PC-3 (cell line): Measurements from ENCODE around the gene PRPH. TPM values are rescaled to one million over a fixed set of nuclear protein-coding genes. Genes with fewer than 3 reads are reported as not detected.
"Not testable (repeated sequence)": the region's sequence is repeated elsewhere in the genome, so short reads cannot be mapped to it uniquely, and the experiment has no call there.

Experiments used
- ATAC-seq: fragments of 200-7000 bp; cut with Tn5 transposase; 2 replicates; pipeline ENCODE4 v1.9.1; 2020; ENCODE audit warnings: mild to moderate bottlenecking, moderate library complexity
- BruUV-seq: library from RNA; stranded (reverse); fragments of 400-500 nt; replicated peaks from 2 replicates; lab custom pipeline; 2021; lab: Mats Ljungman, UMichigan
- CTCF ChIA-PET: fragments of 300-600 bp; sonication (Branson Sonifier 250); formaldehyde crosslinking; loops from one replicate; lab custom pipeline; 2022; ENCODE audit warnings: antibody characterized with exemption; lab: Charles Lee
- POLR2A ChIA-PET: fragments of 300-600 bp; sonication (Branson Sonifier 250); formaldehyde crosslinking; loops from one replicate; lab custom pipeline; 2022; ENCODE audit warnings: antibody characterized with exemption; ENCODE audit not compliant: unreplicated experiment; lab: Charles Lee
- DNase-seq: peaks from one replicate; pipeline ENCODE4 v3.0.0-alpha.2; 2015
- H2AFZ ChIP-seq: fragments of 300-600 bp; sonication (generic); 2 replicates; pipeline ENCODE4 v1.6.0; 2016; ENCODE audit warnings: antibody characterized with exemption, low read length
- H3F3A ChIP-seq: fragments of 300-600 bp; sonication (generic); one replicate; pipeline ENCODE4 v1.6.0; 2017; ENCODE audit warnings: antibody characterized with exemption, low read length, control low read depth, mild to moderate bottlenecking; ENCODE audit not compliant: unreplicated experiment
- H3K27ac ChIP-seq: fragments of 300-600 bp; sonication (generic); 2 replicates; pipeline ENCODE4 v1.5.1; 2016; ENCODE audit warnings: mild to moderate bottlenecking, low read length
- H3K27me3 ChIP-seq: fragments of 300-600 bp; sonication (generic); 2 replicates; pipeline ENCODE4 v1.6.1; 2016; ENCODE audit warnings: low read length, mixed read lengths
- H3K36me3 ChIP-seq: fragments of 300-600 bp; sonication (generic); 2 replicates; pipeline ENCODE4 v1.6.1; 2016; ENCODE audit warnings: low read depth, mixed run types, low read length, mixed read lengths
- H3K4me1 ChIP-seq: fragments of 300-600 bp; sonication (generic); 2 replicates; pipeline ENCODE4 v1.5.1; 2016; ENCODE audit warnings: low read length; ENCODE audit not compliant: insufficient read depth
- H3K4me2 ChIP-seq: fragments of 300-600 bp; sonication (generic); 2 replicates; pipeline ENCODE4 v1.6.0; 2016; ENCODE audit warnings: low read length
- H3K4me3 ChIP-seq: fragments of 300-600 bp; sonication (generic); 2 replicates; pipeline ENCODE4 v1.5.1; 2016; ENCODE audit warnings: mild to moderate bottlenecking, low read length, mixed read lengths
- H3K79me2 ChIP-seq: fragments of 300-600 bp; sonication (generic); 2 replicates; pipeline ENCODE4 v1.6.1; 2017; ENCODE audit warnings: low read length, mixed read lengths
- H3K9ac ChIP-seq: fragments of 300-600 bp; sonication (generic); 2 replicates; pipeline ENCODE4 v1.6.0; 2016; ENCODE audit warnings: mild to moderate bottlenecking, low read length
- H3K9me2 ChIP-seq: fragments of 300-600 bp; sonication (generic); replicated peaks from 2 replicates; pipeline ENCODE4 v1.6.1; 2016; ENCODE audit warnings: mixed run types, low read length, mixed read lengths
- H3K9me3 ChIP-seq: fragments of 300-600 bp; sonication (generic); 2 replicates; pipeline ENCODE4 v1.6.1; 2016; ENCODE audit warnings: low read length, mixed read lengths
- H4K20me1 ChIP-seq: fragments of 300-600 bp; sonication (generic); 2 replicates; pipeline ENCODE4 v1.6.1; 2016; ENCODE audit warnings: low read length, mixed read lengths
- EZH2 ChIP-seq: fragments of 300-600 bp; sonication (generic); IDR thresholded peaks from one replicate; pipeline ENCODE4 v1.6.1; 2017; ENCODE audit warnings: antibody characterized with exemption, mild to moderate bottlenecking, low read length; ENCODE audit not compliant: unreplicated experiment
- EZH2phosphoT487 ChIP-seq: fragments of 300-600 bp; sonication (generic); IDR thresholded peaks from 2 replicates; pipeline ENCODE4 v1.6.1; 2018; ENCODE audit warnings: mild to moderate bottlenecking, antibody characterized with exemption, low read length, borderline replicate concordance
- intact Hi-C: fragments of 100-400 bp; cut with micrococcal nuclease; formaldehyde crosslinking; loops from 2 replicates; pipeline ENCODE4 v1.9.0; 2023
- total RNA-seq: library from RNA; depleted of rRNA; stranded (reverse); fragments of >200 nt; gene quantifications from 2 replicates; pipeline ENCODE4 v1.2.3, GENCODE V29; 2014
- TF ChIP-seq, protein P1 (sequence below): fragments of 300-600 bp; sonication (generic); conservative IDR thresholded peaks from 2 replicates; pipeline ENCODE4 v1.5.1; 2017; ENCODE audit warnings: antibody characterized with exemption, low read depth, mild to moderate bottlenecking, low read length

The PRPH gene
- total RNA-seq, 1 experiment from 2014 or later, result 0.15 TPM

DNA sequence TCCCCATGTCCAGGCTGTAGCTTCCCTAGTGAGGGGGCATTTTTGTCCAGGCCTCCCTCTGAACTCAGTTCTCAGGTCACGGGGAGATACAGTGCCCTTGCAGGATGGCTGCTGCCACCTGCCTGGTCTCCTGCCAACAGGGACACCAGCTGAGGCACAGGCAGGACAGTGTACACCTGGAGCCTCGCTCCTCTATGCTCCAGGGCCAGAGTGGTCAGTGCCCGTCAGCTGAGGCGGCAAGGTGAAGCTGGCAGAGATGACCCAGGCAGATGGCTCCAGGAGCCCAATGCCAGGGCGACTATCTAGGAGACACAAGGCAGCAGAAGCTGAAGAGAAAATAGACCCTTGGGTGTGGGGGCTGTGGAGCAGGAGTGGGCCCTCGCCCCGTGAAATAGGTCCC, 17.5 kb upstream of the PRPH start:
- peaks cover 11% of the 10 kb centered on the region for H3K36me3 ChIP-seq
- CTCF ChIA-PET, result interaction anchor here (0.7 to 1.0 kb wide), 2 partner anchors 20 to 70 kb away, joined by 3 to 4 read pairs; no protein-coding TSS in a partner anchor
- H3K4me1 ChIP-seq, result peaks cover 4% of the 10 kb centered on the region
- H2AFZ ChIP-seq, result no peak overlapping the region
- no peak overlapping the region for H3K4me3 ChIP-seq
- intact Hi-C loops, result no loop called here
- BruUV-seq, result no TSS peak
- no peaks in the 10 kb centered on the region for H3K27me3 ChIP-seq
- no peak overlapping the region for H3K9ac ChIP-seq
- H3K9me2 ChIP-seq, result no peaks in the 10 kb centered on the region
- ATAC-seq (no peak), DNase-seq (no peak)
- no peaks in the 10 kb centered on the region for H3K79me2 ChIP-seq
- peaks cover 20% of the 10 kb centered on the region for H4K20me1 ChIP-seq
- H3F3A ChIP-seq, result peaks cover 22% of the 10 kb centered on the region
- H3K27ac ChIP-seq, result no peak overlapping the region
- H3K9me3 ChIP-seq, result no peaks in the 10 kb centered on the region
- TF ChIP-seq, protein P1, sequence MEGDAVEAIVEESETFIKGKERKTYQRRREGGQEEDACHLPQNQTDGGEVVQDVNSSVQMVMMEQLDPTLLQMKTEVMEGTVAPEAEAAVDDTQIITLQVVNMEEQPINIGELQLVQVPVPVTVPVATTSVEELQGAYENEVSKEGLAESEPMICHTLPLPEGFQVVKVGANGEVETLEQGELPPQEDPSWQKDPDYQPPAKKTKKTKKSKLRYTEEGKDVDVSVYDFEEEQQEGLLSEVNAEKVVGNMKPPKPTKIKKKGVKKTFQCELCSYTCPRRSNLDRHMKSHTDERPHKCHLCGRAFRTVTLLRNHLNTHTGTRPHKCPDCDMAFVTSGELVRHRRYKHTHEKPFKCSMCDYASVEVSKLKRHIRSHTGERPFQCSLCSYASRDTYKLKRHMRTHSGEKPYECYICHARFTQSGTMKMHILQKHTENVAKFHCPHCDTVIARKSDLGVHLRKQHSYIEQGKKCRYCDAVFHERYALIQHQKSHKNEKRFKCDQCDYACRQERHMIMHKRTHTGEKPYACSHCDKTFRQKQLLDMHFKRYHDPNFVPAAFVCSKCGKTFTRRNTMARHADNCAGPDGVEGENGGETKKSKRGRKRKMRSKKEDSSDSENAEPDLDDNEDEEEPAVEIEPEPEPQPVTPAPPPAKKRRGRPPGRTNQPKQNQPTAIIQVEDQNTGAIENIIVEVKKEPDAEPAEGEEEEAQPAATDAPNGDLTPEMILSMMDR, result no peak
- TF ChIP-seq EZH2phosphoT487, result no peak
- no peak for TF ChIP-seq EZH2
- no peak overlapping the region for H3K4me2 ChIP-seq
- POLR2A ChIA-PET, result interaction anchor here (0.6 kb wide), 1 partner anchor 1158 kb away, joined by 5 read pairs; the partner anchor contains the start of gene PFKM

DNA sequence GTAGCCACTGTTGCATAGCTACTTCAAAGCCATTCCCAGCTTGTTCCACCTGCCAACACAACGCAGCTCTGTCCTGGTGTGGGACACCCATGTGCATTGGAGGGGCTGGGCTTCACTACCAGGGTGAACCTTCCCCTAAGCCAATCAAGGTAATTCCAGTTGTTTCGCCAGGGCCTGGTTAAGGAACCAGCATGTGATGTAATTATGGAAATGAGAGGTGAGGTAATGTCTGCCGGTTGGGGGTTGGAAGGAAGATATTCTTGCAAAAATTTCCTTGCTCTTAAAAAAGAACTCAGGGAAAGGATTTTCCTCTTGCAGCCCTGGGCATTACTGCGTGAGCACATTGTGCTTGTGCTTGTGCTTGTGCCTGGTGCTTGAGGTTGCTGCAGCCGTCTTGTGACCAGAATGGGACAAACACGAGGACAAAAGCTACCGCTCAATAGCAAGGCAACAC, 15.2 kb upstream of the PRPH start:
- Histone ChIP-seq H3K9ac (no peak overlapping the region), H3K27me3 (no peaks in the 10 kb centered on the region), H3K9me2 (no peaks in the 10 kb centered on the region), H2AFZ (no peak overlapping the region), H3K79me2 (no peaks in the 10 kb centered on the region), H3F3A (peaks cover 8% of the 10 kb centered on the region), H3K4me1 (peaks cover 7% of the 10 kb centered on the region), H3K27ac (no peak overlapping the region), H4K20me1 (0 out of 2 replicates have a peak, but pooled peaks cover 4% of the 10 kb centered on the region), H3K36me3 (no peaks in the 10 kb centered on the region), H3K4me2 (no peak overlapping the region), H3K4me3 (no peak overlapping the region), H3K9me3 (no peaks in the 10 kb centered on the region)
- ATAC-seq (no peak), DNase-seq (no peak)
- TF ChIP-seq EZH2phosphoT487 (no peak), EZH2 (no peak)
- TF ChIP-seq, protein P1, result no peak
- ChIA-PET POLR2A (interaction anchor here (0.6 kb wide), 1 partner anchor 9 kb away, joined by 4 read pairs; no protein-coding TSS in a partner anchor), CTCF (no interaction called here)
- intact Hi-C loops, result loop anchor here (10.0 kb wide), 1 partner anchor 235 kb away; no protein-coding TSS in a partner anchor
- no TSS peak for BruUV-seq

DNA sequence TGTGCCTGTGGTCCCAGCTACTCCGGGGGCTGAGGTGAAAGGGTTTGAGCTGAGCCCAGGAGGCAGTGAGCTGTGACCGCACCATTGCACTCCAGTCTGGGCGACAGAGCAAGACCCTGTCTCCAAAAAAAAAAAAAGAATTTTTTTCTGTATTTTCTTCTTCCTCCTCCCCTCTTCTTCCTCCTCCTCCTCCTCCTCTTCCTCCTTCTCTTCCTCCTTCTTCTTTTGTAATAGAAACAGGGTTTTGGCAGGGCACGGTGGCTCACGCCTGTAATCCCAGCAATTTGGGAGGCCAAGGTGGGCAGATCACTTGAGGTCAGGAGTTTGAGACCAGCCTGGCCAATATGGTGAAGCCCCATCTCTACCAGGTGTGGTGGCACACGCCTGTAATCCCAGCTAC, 14.4 kb upstream of the PRPH start:
- H3K4me2 ChIP-seq, H3K4me3 ChIP-seq, H3F3A ChIP-seq, H3K9me3 ChIP-seq, H3K27me3 ChIP-seq, H3K27ac ChIP-seq, H3K4me1 ChIP-seq, H2AFZ ChIP-seq, ATAC-seq, CTCF ChIA-PET, BruUV-seq, H3K79me2 ChIP-seq, H3K9me2 ChIP-seq, DNase-seq, H3K36me3 ChIP-seq, H4K20me1 ChIP-seq, H3K9ac ChIP-seq: not testable (repeated sequence)
- POLR2A ChIA-PET, result interaction anchor here (0.6 kb wide), 1 partner anchor 10 kb away, joined by 4 read pairs; no protein-coding TSS in a partner anchor
- intact Hi-C loops, result loop anchor here (10.0 kb wide), 1 partner anchor 234 kb away; no protein-coding TSS in a partner anchor
